Activated CD4-positive, alpha-beta T cell treated with anti-CD3 and anti-CD28 coated beads for 24 hours (primary cell): ENCODE measurements around the gene SPX.

ENCODE experiments used
- DNase-seq, 2 donors: peaks; one replicate each; pipeline ENCODE4 v3.0.0-alpha.2; 2020; ENCODE audit warnings: low read depth in 2 of 2

SPX gene

GRCh38 chr12:21577516-21577915 lies 51.4 kb downstream of the SPX start:
- DNase-seq = no peak

- DNase-seq = no peak
Measured at GRCh38 chr12:21580748-21581516, 54.8 kb downstream of the SPX start.
